HG03159 (cell line): Measurements from ENCODE around the gene CABP2.
"Not testable (repeated sequence)": the region's sequence is repeated elsewhere in the genome, so short reads cannot be mapped to it uniquely, and the experiment has no call there.

Experiments used
- ATAC-seq: cut with Tn5 transposase; IDR thresholded peaks from one replicate; pipeline ENCODE4 v1.9.1; 2021; ENCODE audit warnings: mild to moderate bottlenecking, moderate library complexity; ENCODE audit not compliant: unreplicated experiment

CABP2 gene

GRCh38 chr11:67522844-67523555, at the start of gene CABP2:
CABP2 (minus strand) TSS chr11:67523446; CDS start chr11:67523326, 120 bp downstream.
- ATAC-seq: no peak

DNA sequence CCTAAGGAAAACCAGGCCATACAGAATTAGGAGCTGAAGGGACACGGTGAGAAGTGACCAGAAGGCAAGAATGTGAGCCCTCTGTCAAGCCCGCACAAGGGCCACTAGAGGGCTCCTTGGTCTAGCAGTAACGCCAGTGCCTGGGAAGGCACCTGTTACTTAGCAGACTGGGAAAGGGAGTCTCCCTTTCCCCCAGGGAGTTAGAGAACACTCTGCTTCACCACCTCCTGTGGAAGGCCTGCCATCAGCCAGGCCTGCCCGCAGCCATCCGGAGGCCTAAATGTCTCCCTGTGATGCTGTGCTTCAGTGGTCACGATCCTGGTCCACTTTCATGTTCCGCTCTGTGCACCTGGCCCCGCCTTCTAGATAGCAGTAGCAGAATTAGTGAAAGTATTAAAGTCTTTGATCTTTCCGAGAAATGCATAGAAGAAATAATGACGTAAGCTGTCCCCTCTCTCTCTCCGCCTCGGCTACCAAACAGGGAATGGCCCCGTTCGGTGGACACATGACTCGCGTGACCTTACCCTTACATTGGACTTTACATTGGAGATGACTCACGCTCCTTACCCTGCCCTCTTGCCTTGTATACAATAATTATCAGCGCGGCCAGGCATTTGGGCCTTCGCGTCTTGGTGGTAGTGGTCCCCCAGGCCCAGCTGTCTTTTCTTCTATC, 49.6 kb upstream of the CABP2 start:
- no peak for ATAC-seq

DNA sequence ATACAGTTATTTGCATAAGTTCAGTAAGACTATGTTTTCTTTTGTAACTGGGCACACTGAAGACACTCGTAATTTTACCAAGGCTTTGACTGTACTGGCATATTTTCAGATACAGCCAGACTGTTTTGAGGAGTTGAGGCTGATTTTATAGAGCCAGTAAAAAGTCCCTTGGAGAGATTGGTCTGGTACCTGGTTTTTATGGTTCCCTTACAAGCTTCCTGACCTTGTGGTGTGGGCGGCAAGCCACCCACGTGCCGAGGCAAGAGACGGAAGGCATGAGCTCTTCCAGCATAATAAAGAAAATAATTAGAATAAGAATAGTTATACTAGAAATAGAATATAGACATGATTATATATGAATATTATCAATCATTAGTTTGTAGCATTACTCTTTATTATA, 49.1 kb upstream of the CABP2 start:
- ATAC-seq: no peak

DNA sequence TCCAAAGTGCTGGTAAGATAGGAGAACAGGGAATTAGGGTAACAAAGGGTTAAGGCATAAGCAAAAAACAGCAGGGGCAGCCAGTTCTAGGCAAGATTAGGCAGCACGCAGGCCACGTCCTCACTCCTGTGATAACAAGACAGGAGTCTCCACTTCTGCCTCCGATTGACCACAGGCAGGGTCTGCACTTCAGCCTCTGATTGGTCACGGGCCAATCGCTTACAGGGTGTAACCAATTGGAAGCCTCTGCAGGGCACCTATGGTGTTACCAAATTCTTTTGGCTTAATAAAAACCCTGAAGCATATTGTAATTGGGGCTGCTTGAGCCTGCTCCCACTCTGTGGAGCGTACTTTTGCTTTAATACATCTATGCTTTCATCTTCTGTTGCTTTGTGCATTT, 48.2 kb upstream of the CABP2 start:
- ATAC-seq: no peak

- no peak for ATAC-seq
These were observed 41.0 kb upstream of the CABP2 start for GRCh38 chr11:67564230-67564629.

DNA sequence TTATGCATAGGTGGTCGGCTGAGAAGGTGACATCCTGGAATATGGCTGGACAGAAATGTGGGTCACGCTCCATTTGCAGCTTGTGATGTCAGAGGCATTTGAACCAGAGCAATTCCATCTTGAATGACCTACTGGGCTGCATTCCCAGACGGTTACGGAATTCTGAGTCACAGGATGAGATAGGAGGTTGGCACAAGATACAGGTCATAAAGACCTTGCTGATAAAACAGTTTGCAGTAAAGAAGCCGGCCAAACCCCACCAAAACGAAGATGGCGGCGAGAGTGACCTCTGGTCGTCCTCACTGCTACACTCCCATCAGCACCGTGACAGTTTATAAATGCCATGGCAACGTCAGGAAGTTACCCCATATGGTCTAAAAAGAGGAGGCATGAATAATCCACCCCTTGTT, 40.5 kb upstream of the CABP2 start:
- not testable (repeated sequence) for ATAC-seq

DNA sequence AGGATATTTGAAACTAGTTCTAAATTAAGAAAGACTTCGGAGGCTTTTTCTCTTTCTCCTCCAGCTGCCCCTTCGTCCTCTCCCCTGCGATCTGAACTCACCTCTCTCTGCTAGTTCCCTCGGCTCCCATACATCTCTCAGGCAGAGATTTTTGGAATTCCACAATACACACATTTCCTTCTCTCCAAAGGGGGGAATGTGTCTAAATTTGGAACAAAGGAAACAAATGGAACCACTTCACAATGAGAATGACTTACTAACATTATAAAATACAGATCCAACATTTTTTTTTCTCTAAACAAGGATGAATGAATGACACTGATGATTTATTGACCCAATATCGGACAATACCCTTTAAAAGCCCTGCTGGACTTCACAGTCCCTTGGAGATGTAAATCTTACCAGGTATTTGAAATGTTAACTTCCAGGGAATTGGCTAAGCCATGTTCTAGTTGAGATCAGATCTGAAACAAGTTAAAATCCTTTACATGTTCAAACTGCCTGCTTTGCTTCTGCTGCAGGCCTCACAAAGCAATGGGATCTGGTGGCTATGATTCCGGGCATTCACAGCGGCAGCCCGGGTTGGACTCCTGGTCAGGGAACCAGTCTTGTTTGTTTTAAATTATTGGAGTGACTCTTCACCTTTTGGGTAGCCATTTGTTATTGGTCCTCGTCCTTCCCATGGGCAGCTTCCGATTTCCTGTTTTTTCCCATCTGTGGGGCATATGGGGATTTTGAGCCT, 39.9 kb upstream of the CABP2 start:
- no peak for ATAC-seq

GRCh38 chr11:67561971-67562619, 38.8 kb upstream of the CABP2 start:
- ATAC-seq: no peak

DNA sequence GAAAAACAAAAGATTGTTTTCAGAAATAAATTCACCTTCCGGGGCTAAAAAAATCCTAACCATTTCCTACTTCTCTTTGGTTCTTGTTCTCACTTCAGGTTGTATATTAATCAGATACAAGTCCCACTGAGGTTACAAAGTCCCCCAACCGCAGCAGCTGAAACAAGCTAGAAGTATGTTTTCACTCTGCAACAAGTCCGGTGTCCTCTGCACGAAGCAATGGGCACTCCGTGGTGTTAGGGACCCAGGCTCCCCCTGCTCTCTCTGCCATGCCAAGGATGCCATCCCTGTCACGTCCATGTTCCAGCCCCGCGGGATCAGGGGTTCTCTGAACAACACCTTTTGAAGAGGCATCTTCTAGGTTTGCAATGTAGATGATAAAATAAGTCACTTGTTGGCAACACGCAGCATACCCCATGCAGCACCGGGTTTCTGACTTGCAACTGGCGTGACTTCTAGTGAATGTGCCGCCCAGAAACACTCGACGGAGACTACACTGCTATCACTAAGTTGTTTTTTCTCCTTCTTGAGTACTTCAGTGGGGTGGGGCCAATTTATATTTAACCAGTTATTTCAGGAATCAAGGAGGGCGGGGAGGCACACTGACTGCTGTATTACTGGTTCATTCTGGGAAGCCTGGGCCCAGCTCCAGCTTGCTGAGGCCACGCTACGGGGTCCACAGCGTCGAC, 35.0 kb upstream of the CABP2 start:
- no peak for ATAC-seq

DNA sequence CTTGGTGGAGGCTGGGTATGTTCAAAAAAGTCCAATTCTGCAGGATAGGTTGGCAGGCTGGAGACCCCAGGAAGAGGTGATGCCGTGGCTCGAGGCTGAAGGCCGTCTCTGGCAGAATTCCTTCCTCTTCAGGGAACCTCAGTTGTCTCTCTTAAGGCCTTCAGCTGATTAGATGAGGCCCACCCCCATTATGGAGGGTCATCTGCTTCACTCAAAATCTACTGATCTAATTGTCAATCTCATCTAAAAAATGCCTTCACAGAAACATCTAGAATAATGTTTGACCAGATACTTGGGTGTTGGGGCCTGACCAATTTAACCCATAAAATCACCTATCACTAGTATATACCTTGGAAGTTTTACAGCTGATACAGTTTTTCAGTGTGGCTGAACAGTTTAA, 33.0 kb upstream of the CABP2 start:
- no peak for ATAC-seq

DNA sequence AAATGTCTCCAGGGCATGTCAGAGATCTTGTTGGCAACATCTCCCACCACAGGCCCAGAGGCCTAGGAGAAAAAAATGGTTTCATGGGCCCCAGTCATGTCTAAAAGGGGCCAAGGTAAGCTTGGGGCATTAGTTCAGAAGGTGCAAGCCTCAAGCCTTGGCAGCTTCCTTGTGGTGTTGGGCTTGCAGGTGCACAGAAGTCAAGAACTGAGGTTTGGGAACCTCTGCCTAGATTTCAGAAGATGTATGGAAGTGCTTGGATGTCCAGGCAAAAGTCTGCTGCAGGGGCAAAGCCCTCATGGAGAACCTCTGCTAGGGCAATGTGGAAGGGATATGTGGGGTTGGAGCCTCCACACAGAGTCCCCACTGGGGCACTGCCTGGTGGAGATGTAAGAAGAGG, 28.5 kb upstream of the CABP2 start:
- ATAC-seq: not testable (repeated sequence)

DNA sequence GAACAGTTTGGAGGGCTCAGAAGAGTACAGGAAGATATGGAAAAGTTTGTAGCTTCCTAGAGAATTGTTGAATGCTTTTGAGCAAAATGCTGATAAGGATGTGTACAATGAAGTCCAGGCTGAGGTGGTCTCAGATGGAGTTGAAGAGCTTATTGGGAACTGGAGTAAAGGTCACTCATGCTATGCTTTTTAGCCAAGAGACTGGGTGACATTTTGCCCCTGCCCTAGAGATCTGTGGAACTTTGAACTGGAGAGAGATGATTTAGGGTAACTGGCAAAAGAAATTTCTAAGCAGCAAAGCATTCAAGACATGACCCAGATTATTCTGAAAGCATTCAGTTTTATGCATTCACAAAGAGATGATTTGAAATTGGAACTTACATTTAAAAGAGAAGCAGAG, 27.9 kb upstream of the CABP2 start:
- ATAC-seq: no peak

GRCh38 chr11:67548555-67549110, 25.4 kb upstream of the CABP2 start:
- ATAC-seq: no peak

GRCh38 chr11:67548112-67548511, 24.9 kb upstream of the CABP2 start:
- ATAC-seq: not testable (repeated sequence)

GRCh38 chr11:67545280-67545679, 22.0 kb upstream of the CABP2 start:
- no peak for ATAC-seq

- no peak for ATAC-seq
These were observed 21.5 kb upstream of the CABP2 start for GRCh38 chr11:67544616-67545242.

- ATAC-seq: no peak
These were observed 20.3 kb upstream of the CABP2 start for GRCh38 chr11:67543585-67543984.

DNA sequence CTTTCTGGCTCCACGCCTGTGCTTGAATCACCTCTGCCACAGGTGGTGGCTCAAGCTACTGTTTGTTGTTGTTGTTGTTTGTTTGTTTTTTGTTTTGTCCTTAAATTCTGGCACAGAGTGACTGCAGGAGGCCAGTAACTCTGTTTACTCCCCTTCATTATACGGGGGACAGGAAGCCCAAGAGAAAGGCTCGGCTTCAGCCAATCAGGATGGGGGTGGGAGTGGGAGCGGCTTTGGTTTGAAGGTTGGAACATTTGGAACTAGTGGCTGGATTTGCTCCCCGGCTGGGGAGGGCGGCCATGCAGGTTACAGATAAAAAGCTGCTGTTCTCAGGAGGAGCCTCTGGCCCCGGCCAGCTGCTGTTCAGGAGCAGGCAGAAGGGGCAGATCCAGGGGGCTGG, 19.7 kb upstream of the CABP2 start:
- no peak for ATAC-seq

- no peak for ATAC-seq
These were observed 18.9 kb upstream of the CABP2 start for GRCh38 chr11:67542169-67542568.

- ATAC-seq: no peak
These were observed 18.0 kb upstream of the CABP2 start for GRCh38 chr11:67541198-67541597.
